Neural crest cell (in vitro differentiated cells): ENCODE measurements around the gene ZNF605. TPM values are rescaled to one million over a fixed set of nuclear protein-coding genes. Genes with fewer than 3 reads are reported as not detected.
"Not testable (repeated sequence)": the region's sequence is repeated elsewhere in the genome, so short reads cannot be mapped to it uniquely, and the experiment has no call there.

Experiments
- DNase-seq: peaks from one replicate; pipeline ENCODE4 v3.0.0; 2021; ENCODE audit warnings: low read depth, mixed read lengths, low spot score
- H3K27ac Mint-ChIP-seq: one replicate; pipeline ENCODE4 v1.8.0; 2021; ENCODE audit warnings: mild to moderate bottlenecking, mixed read lengths; ENCODE audit not compliant: unreplicated experiment
- H3K27me3 Mint-ChIP-seq: 2 replicates; pipeline ENCODE4 v1.8.0; 2021; ENCODE audit warnings: low read depth, mild to moderate bottlenecking, mixed read lengths
- H3K36me3 Mint-ChIP-seq: 2 replicates; pipeline ENCODE4 v1.8.0; 2021; ENCODE audit warnings: low read depth, mild to moderate bottlenecking, mixed read lengths
- H3K4me1 Mint-ChIP-seq: 2 replicates; pipeline ENCODE4 v1.8.0; 2021; ENCODE audit warnings: mixed read lengths
- H3K4me3 Mint-ChIP-seq: one replicate; pipeline ENCODE4 v1.8.0; 2021; ENCODE audit warnings: mild to moderate bottlenecking, mixed read lengths
- H3K9me3 Mint-ChIP-seq: 2 replicates; pipeline ENCODE4 v1.8.0; 2021; ENCODE audit warnings: mixed read lengths
- total RNA-seq: library from RNA; stranded (reverse); gene quantifications from 2 replicates; pipeline ENCODE4 v1.2.1, GENCODE V29; 2021
- TF ChIP-seq, protein P1 (sequence below): fragments of 200-600 bp; sonication (generic); conservative IDR thresholded peaks from 2 replicates; pipeline ENCODE4 v1.5.0; 2021; ENCODE audit warnings: antibody characterized with exemption, mild to moderate bottlenecking

The ZNF605 gene
- total RNA-seq, 1 donor from 2014 or later = 19.6 TPM

DNA sequence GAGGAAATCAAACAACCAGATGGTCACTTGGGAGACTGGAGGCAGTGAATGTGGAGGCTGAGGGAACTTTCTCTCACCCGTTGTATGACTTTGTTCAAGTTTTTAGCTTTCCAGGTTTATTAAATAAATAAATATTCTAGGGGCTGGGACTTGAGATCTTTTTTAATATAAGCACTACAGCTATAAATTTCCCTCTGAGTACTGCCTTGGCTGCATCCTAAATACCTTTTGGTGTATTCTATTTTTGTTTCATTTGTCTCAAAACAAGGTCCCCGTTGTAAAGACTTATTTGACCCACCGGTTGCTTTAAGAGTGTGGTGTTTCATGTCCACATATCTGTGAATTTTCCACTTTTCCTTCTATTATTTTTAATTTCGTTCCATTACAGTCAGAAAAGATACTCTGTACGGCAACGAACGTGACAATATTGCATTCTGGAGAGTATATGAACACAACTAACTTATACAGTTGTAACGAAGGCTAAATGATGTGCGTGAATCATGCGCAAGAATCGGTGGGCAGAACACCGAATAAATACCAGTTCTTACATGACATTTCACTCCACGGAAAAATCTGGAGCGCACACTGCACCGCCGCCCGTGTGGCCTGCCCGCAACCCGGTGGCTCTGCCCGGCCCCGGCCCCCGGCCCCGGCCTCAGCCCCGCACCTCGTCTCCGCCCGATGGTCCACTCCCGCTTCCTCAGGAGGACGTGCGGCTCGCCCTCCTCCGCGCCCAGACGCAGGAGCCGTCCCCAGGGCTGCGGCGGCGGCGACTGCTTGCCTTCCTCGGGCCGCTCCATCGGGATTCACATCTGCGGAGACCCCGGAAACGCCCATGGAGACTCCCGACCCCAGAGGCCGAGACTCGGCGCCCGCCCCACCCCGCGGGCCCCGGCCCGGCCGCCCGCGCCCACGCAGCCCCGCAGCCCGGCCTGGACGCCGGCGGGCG lies 69.3 kb downstream of the ZNF605 start:
- TF ChIP-seq, protein P1, sequence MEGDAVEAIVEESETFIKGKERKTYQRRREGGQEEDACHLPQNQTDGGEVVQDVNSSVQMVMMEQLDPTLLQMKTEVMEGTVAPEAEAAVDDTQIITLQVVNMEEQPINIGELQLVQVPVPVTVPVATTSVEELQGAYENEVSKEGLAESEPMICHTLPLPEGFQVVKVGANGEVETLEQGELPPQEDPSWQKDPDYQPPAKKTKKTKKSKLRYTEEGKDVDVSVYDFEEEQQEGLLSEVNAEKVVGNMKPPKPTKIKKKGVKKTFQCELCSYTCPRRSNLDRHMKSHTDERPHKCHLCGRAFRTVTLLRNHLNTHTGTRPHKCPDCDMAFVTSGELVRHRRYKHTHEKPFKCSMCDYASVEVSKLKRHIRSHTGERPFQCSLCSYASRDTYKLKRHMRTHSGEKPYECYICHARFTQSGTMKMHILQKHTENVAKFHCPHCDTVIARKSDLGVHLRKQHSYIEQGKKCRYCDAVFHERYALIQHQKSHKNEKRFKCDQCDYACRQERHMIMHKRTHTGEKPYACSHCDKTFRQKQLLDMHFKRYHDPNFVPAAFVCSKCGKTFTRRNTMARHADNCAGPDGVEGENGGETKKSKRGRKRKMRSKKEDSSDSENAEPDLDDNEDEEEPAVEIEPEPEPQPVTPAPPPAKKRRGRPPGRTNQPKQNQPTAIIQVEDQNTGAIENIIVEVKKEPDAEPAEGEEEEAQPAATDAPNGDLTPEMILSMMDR = no peak
- Mint-ChIP-seq H3K27me3 (peaks cover 36% of the 10 kb centered on the region), H3K27ac (no peak overlapping the region), H3K4me1 (peaks cover 17% of the 10 kb centered on the region), H3K4me3 (peak overlapping the region; percentile 98), H3K36me3 (peaks cover 46% of the 10 kb centered on the region), H3K9me3 (peaks cover 9% of the 10 kb centered on the region)
- no peak for DNase-seq

DNA sequence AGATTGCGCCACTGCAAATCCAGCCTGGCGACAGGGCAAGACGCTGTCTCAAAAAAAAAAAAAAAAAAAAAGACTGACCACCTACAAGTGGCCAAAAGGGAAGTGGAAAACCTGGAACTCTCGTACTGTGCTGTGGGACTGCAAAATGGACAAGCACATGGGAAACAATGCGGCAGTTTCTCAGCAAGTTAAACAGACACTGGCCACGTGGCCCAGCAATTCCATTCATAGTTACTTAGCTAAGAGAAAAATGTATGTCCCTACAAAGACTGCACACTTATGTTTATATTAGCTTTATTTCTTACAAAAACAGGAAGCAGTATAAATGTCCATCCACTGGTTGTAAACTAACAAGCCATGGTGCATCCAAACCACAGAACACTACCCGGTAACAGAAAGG lies 74.3 kb downstream of the ZNF605 start:
- Mint-ChIP-seq H3K27me3 (no peaks in the 10 kb centered on the region), H3K36me3 (peaks cover 22% of the 10 kb centered on the region), H3K4me1 (peaks cover 9% of the 10 kb centered on the region), H3K4me3 (peak overlapping the region; percentile 59), H3K9me3 (peaks cover 3% of the 10 kb centered on the region), H3K27ac (peak overlapping the region; percentile 40)
- no peak for DNase-seq
- TF ChIP-seq, protein P1 = no peak

DNA sequence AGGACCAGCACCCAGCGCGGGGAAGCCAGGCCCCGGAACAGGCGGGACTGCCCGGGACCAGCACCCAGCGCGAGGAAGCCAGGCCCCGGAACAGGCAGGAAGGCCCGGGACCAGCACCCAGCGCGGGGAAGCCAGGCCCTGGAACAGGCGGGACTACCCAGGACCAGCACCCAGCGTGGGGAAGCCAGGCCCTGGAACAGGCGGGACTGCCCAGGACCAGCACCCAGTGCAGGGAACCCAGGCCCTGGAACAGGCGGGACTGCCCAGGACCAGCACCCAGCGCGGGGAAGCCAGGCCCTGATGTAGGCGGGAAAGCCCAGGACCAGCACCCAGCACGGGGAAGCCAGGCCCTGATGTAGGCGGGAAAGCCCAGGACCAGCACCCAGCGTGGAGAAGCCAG lies 81.5 kb downstream of the ZNF605 start:
- H3K4me1 Mint-ChIP-seq, H3K4me3 Mint-ChIP-seq, DNase-seq, H3K27ac Mint-ChIP-seq, H3K9me3 Mint-ChIP-seq, H3K27me3 Mint-ChIP-seq: not testable (repeated sequence)
- H3K36me3 Mint-ChIP-seq = peaks cover 11% of the 10 kb centered on the region

DNA sequence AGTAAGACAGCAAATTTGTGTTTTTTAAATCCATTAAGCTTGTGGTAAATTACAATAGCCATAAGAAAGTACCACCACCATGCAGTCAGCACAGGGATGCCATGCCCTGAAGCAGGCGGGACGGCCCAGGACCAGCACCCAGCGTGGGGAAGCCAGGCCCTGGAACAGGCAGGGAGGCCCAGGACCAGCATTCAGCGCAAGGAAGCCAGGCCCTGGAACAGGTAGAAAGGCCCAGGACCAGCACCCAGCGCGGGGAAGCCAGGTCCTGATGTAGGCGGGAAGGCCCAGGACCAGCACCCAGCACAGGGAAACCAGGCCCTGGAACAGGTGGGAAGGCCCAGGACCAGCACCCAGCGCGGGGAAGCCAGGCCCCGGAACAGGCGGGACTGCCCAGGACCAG lies 81.9 kb downstream of the ZNF605 start:
- no peak for DNase-seq
- TF ChIP-seq, protein P1 = no peak
- no peak overlapping the region for H3K4me3 Mint-ChIP-seq
- no peaks in the 10 kb centered on the region for H3K4me1 Mint-ChIP-seq
- no peaks in the 10 kb centered on the region for H3K27me3 Mint-ChIP-seq
- H3K27ac Mint-ChIP-seq = no peak overlapping the region
- H3K9me3 Mint-ChIP-seq = no peaks in the 10 kb centered on the region
- peaks cover 11% of the 10 kb centered on the region for H3K36me3 Mint-ChIP-seq

DNA sequence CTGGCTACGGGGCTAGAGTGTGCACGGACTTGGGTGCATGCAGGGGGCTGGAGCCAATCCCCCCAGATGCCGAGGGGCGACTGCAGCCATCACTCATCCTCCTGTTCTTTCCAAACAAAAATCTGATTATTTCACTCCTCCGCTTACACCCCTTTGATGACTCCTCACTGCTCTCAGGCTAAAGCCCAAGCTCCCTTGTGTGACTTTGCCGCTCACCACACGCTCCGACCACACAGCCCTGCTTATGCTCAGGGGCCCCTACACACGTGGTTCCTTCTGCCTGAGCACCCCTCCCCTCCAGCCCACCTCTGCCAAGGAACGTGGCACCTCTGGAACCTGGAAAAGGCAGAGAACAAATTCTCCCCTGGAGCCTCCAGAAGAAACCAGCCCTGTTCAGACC lies 82.4 kb downstream of the ZNF605 start:
- Mint-ChIP-seq H3K9me3 (no peaks in the 10 kb centered on the region), H3K36me3 (peaks cover 11% of the 10 kb centered on the region), H3K27me3 (no peaks in the 10 kb centered on the region), H3K4me1 (no peaks in the 10 kb centered on the region), H3K27ac (peak overlapping the region; percentile 19), H3K4me3 (no peak overlapping the region)
- DNase-seq = no peak
- TF ChIP-seq, protein P1 = no peak

DNA sequence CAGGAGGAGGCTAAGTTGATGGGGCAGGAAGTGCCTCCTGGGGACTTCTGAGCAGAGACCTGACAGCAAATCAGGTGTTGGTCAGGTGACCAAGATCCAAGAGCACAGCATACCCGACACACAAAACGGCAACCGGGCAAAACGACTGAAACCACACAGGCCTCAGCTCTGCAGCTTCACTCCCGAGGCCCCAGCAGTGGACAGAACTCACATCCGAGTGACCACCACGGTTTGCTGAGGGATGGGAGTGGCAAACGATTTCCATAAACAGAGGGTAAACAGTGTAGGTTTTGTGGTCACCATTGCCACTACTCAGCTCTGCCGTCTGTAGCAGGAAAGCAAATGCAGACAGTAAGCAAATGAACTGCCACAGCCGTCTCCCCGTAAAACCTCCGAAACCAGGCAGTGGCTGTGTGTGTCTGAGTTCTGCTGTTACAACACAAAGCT lies 83.1 kb downstream of the ZNF605 start:
- Mint-ChIP-seq H3K9me3 (no peaks in the 10 kb centered on the region), H3K27ac (no peak overlapping the region), H3K4me3 (no peak overlapping the region), H3K4me1 (no peaks in the 10 kb centered on the region), H3K36me3 (peaks cover 11% of the 10 kb centered on the region), H3K27me3 (no peaks in the 10 kb centered on the region)
- DNase-seq = no peak
- TF ChIP-seq, protein P1 = no peak
